ENCODE results near the gene PKP4. TPM values are rescaled to one million over a fixed set of nuclear protein-coding genes. Genes with fewer than 3 reads are reported as not detected.

Gene PKP4
- total and polyA plus RNA-seq, 2 donors from 2014 or later: 120 to 243 TPM

- Histone ChIP-seq H3K4me3 (ENCODE audit: low read length in 3 of 3) (no peak overlapping the region), H3K9me3 (ENCODE audit: control insufficient read depth in 2 of 3, insufficient read depth in 1 of 3, low read length in 3 of 3) (no peaks in the 10 kb centered on the region), H3K9ac (ENCODE audit: low read length in 3 of 3) (no peak overlapping the region), H3K36me3 (ENCODE audit: control insufficient read depth in 2 of 3, insufficient read depth in 3 of 3, low read length in 3 of 3) (no peaks in the 10 kb centered on the region), H3K27ac (ENCODE audit: low read depth in 2 of 2, low read length in 2 of 2) (no peak overlapping the region), H3K27me3 (ENCODE audit: control insufficient read depth, insufficient read depth, low read length) (no peaks in the 10 kb centered on the region), H3K4me1 (ENCODE audit: control insufficient read depth in 2 of 3, insufficient read depth in 2 of 3, low read depth in 1 of 3, low read length in 3 of 3) (no peaks in the 10 kb centered on the region)
- FAIRE-seq (no peak), DNase-seq (no peak)
- TF ChIP-seq CTCF (IDR thresholded peaks at IDR 0.05; ENCODE audit: borderline replicate concordance, extremely low read depth, insufficient read depth): no peak
- intact Hi-C loops (cut with DNase I): no loop called here
These were observed 122.1 kb downstream of the PKP4 start for GRCh38 chr2:158578703-158579330.

- Histone ChIP-seq H3K4me3 (ENCODE audit: low read length in 3 of 3) (no peak overlapping the region), H3K9ac (ENCODE audit: low read length in 3 of 3) (no peak overlapping the region), H3K27ac (ENCODE audit: low read depth in 2 of 2, low read length in 2 of 2) (no peak overlapping the region), H3K9me3 (ENCODE audit: control insufficient read depth in 2 of 3, insufficient read depth in 1 of 3, low read length in 3 of 3) (no peaks in the 10 kb centered on the region), H3K36me3 (ENCODE audit: control insufficient read depth in 2 of 3, insufficient read depth in 3 of 3, low read length in 3 of 3) (peaks cover 0 to 3% (median 0%) of the 10 kb centered on the region in 3 donors), H3K4me1 (ENCODE audit: control insufficient read depth in 2 of 3, insufficient read depth in 2 of 3, low read depth in 1 of 3, low read length in 3 of 3) (no peaks in the 10 kb centered on the region), H3K27me3 (ENCODE audit: control insufficient read depth, insufficient read depth, low read length) (no peaks in the 10 kb centered on the region)
- intact Hi-C loops (cut with DNase I): no loop called here
- FAIRE-seq: no peak
- no peak for DNase-seq
- TF ChIP-seq CTCF (IDR thresholded peaks at IDR 0.05; ENCODE audit: borderline replicate concordance, extremely low read depth, insufficient read depth): no peak
These were observed 123.2 kb downstream of the PKP4 start for GRCh38 chr2:158579928-158580327.

- TF ChIP-seq CTCF (IDR thresholded peaks at IDR 0.05; ENCODE audit: borderline replicate concordance, extremely low read depth, insufficient read depth): no peak
- no peak for FAIRE-seq
These were observed 124.0 kb downstream of the PKP4 start for GRCh38 chr2:158580760-158581159.

GRCh38 chr2:158582670-158583069 is 125.9 kb downstream of the PKP4 start:
- H3K27ac ChIP-seq (ENCODE audit: low read depth in 2 of 2, low read length in 2 of 2): no peak overlapping the region
- H3K4me1 ChIP-seq (ENCODE audit: control insufficient read depth in 2 of 3, insufficient read depth in 2 of 3, low read depth in 1 of 3, low read length in 3 of 3): no peaks in the 10 kb centered on the region
- H3K9me3 ChIP-seq (ENCODE audit: control insufficient read depth in 2 of 3, insufficient read depth in 1 of 3, low read length in 3 of 3): no peaks in the 10 kb centered on the region
- no peak for TF ChIP-seq CTCF (IDR thresholded peaks at IDR 0.05; ENCODE audit: borderline replicate concordance, extremely low read depth, insufficient read depth)
- H3K36me3 ChIP-seq (ENCODE audit: control insufficient read depth in 2 of 3, insufficient read depth in 3 of 3, low read length in 3 of 3): peaks cover 0 to 3% (median 0%) of the 10 kb centered on the region in 3 donors
- no peak overlapping the region for H3K4me3 ChIP-seq (ENCODE audit: low read length in 3 of 3)
- DNase-seq: no peak
- no peaks in the 10 kb centered on the region for H3K27me3 ChIP-seq (ENCODE audit: control insufficient read depth, insufficient read depth, low read length)
- H3K9ac ChIP-seq (ENCODE audit: low read length in 3 of 3): no peak overlapping the region
- intact Hi-C loops (cut with DNase I): no loop called here
- FAIRE-seq: no peak

More at GRCh38 chr2:158580760-158581159, 124.0 kb downstream of the PKP4 start:
- Histone ChIP-seq H3K9me3 (ENCODE audit: control insufficient read depth in 2 of 3, insufficient read depth in 1 of 3, low read length in 3 of 3) (no peaks in the 10 kb centered on the region), H3K27ac (ENCODE audit: low read depth in 2 of 2, low read length in 2 of 2) (no peak overlapping the region), H3K27me3 (ENCODE audit: control insufficient read depth, insufficient read depth, low read length) (no peaks in the 10 kb centered on the region), H3K9ac (ENCODE audit: low read length in 3 of 3) (no peak overlapping the region), H3K4me3 (ENCODE audit: low read length in 3 of 3) (no peak overlapping the region), H3K4me1 (ENCODE audit: control insufficient read depth in 2 of 3, insufficient read depth in 2 of 3, low read depth in 1 of 3, low read length in 3 of 3) (no peaks in the 10 kb centered on the region), H3K36me3 (ENCODE audit: control insufficient read depth in 2 of 3, insufficient read depth in 3 of 3, low read length in 3 of 3) (peaks cover 0 to 3% (median 0%) of the 10 kb centered on the region in 3 donors)
- intact Hi-C loops (cut with DNase I): no loop called here
- peak in 4 of 5 donors; percentile 38 to 62 (median 44) for DNase-seq
